ENCODE results near the gene MOB3C.
A peak's percentile ranks its signal among the peaks of the same experiment; 100 is the strongest.

MOB3C gene

GRCh38 chr1:46613661-46614603 is 2.7 kb downstream of the MOB3C start:
- Mint-ChIP-seq H3K27ac (no peak overlapping the region), H3K27me3 (ENCODE audit: low read depth, poor library complexity) (peaks cover 35% of the 10 kb centered on the region)

GRCh38 chr1:46612937-46613660 is 3.5 kb downstream of the MOB3C start:
- peak overlapping the region; percentile 36 for H3K4me3 Mint-ChIP-seq
- peaks cover 45% of the 10 kb centered on the region for H3K4me1 Mint-ChIP-seq
- peak; percentile 16 for DNase-seq
- peaks cover 30% of the 10 kb centered on the region for H3K27me3 Mint-ChIP-seq (ENCODE audit: low read depth, poor library complexity)
- H3K9me3 Mint-ChIP-seq: no peaks in the 10 kb centered on the region
- H3K27ac Mint-ChIP-seq: no peak overlapping the region
- TF ChIP-seq CTCF (IDR thresholded peaks at IDR 0.05): no peak
- no peaks in the 10 kb centered on the region for H3K36me3 Mint-ChIP-seq (ENCODE audit: low read depth)

More at GRCh38 chr1:46613661-46614603, 2.7 kb downstream of the MOB3C start:
- Mint-ChIP-seq H3K36me3 (ENCODE audit: low read depth) (no peaks in the 10 kb centered on the region), H3K4me1 (peaks cover 45% of the 10 kb centered on the region), H3K4me3 (peak overlapping the region; percentile 36), H3K9me3 (no peaks in the 10 kb centered on the region)
- TF ChIP-seq CTCF (IDR thresholded peaks at IDR 0.05): no peak
- peak; percentile 60 for DNase-seq

- no peak for DNase-seq
- Mint-ChIP-seq H3K27ac (peak overlapping the region; percentile 83), H3K9me3 (no peaks in the 10 kb centered on the region), H3K27me3 (ENCODE audit: low read depth, poor library complexity) (peaks cover 21% of the 10 kb centered on the region), H3K4me1 (peaks cover 35% of the 10 kb centered on the region), H3K4me3 (no peak overlapping the region), H3K36me3 (ENCODE audit: low read depth) (no peaks in the 10 kb centered on the region)
- no peak for TF ChIP-seq CTCF (IDR thresholded peaks at IDR 0.05)
Observed at GRCh38 chr1:46611691-46612221, 4.9 kb downstream of the MOB3C start.

GRCh38 chr1:46607345-46608130 is 9.1 kb downstream of the MOB3C start:
- Mint-ChIP-seq H3K27ac (no peak overlapping the region), H3K4me1 (peaks cover 28% of the 10 kb centered on the region), H3K27me3 (ENCODE audit: low read depth, poor library complexity) (peaks cover 17% of the 10 kb centered on the region), H3K36me3 (ENCODE audit: low read depth) (no peaks in the 10 kb centered on the region), H3K9me3 (no peaks in the 10 kb centered on the region), H3K4me3 (no peak overlapping the region)
- no peak for DNase-seq
- TF ChIP-seq CTCF (IDR thresholded peaks at IDR 0.05): no peak

- no peak overlapping the region for H3K4me3 Mint-ChIP-seq
- no peaks in the 10 kb centered on the region for H3K9me3 Mint-ChIP-seq
- TF ChIP-seq CTCF (IDR thresholded peaks at IDR 0.05): no peak
Observed at GRCh38 chr1:46606255-46606965, 10.2 kb downstream of the MOB3C start.

More at GRCh38 chr1:46606255-46606965, 10.2 kb downstream of the MOB3C start:
- Mint-ChIP-seq H3K36me3 (ENCODE audit: low read depth) (no peaks in the 10 kb centered on the region), H3K4me1 (peaks cover 34% of the 10 kb centered on the region), H3K27me3 (ENCODE audit: low read depth, poor library complexity) (peaks cover 17% of the 10 kb centered on the region), H3K27ac (no peak overlapping the region)
- no peak for DNase-seq
